Measurements from ENCODE around the gene FAM53B.

The FAM53B gene

DNA sequence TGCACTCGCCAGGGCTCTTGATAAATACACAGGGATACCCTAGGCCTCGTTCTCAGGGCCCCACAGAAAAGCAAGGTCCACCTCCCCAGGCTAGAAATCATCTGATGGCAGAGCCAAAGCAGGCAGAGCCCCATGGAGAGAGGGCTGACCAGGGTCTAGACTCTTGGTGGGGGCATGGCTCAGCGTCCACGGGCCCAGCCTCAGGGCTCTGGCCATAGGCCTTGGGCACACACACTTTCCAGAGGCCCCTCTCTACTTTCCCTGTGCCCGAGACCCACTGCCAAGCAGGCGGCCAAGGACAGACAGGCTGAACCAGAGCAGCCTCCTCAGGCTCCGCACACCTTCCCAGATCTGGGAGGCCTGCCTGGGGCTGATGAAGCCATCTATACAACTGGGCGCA lies 64.8 kb downstream of the FAM53B start:
- no peak for DNase-seq (ENCODE audit: low read depth, low spot score)

DNA sequence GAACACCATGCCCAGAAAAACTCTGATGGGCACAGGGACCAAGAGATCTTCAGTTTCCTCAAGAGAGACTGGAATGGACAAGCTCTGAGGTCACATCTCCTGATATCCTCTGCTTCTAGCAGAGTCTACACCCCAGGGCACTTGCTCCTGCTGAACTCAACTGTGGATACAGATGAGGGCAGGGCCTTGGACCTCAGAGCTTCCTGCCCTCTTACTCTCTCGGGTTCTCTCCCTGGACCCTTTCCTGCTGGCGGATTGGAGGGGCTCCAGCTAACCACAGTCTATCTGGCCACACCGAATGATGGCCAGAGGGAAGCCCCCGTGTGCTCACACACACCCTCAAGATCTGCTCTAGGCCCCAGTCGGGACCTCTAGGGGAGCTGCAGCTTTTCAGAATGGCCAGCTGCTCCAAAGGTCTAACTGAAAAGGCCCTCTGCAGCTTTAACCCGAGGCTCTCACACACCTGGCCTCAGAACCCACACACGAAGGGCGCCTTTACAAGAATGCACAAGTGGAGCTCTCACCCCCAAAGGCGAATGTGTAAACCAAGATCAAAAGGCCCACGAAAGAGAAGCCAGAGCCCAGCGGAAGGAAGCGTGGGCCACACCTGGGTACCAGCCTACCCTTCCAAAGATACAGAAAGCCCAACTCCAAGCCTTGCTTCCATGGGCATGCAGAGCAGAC lies 65.5 kb downstream of the FAM53B start:
- DNase-seq (ENCODE audit: low read depth, low spot score) = no peak

DNA sequence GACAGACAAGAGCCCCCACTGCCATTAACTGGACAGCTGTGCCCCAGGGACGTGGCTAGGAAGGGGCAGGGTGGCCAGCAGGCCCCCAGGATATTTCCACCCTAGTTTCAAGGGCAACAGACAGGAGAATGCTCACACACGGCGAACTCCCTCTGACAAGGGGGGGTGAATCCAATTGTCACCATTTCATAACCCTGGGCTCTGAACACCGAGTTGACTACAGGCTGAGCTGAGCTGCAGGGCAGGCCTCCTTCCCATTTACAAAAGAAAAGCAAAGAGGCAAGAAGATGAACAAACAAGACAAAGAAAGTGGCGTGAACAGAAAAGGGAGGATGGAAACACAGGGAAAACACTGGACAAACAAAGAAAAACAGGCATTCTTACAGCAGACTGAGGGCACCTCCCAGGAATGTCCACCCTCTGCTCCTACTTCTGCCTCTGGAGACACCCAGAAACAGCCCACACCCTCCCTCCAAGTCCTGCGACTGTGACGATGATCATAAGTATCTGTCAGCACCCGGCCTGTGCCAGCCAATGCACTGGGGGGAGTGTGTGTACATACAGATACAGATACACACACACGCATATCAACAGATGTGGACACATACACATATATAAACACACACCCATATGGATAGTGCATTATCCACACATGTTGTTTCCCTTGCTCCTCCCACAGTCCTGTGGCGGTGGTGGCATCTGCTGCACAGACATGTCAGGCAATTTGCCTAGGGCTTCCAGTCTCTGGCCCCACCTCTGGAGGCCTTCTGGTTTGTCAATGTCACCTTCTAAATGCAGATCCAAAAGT lies 66.2 kb downstream of the FAM53B start:
- no peak for DNase-seq (ENCODE audit: low read depth, low spot score)

DNA sequence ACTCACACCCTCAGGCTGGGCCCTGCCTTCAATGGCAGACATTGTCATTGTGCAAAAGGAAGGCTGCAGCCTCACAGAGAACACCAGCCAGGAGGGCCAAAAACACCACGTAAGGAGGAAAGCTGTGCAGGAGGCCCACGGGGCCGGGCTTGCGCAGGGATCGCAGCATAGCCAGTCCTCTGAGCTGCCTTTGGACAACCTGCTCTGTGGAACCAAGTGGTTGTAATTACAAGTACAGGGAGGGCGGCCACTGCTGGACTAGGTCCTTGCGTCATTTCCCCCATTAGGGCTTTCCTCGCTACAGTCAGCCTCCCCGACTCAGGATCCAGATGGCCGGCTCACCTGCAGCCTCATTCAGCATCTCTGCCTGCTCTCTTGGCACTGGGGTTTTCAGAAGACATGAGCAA lies 66.9 kb downstream of the FAM53B start:
- no peak for DNase-seq (ENCODE audit: low read depth, low spot score)

DNA sequence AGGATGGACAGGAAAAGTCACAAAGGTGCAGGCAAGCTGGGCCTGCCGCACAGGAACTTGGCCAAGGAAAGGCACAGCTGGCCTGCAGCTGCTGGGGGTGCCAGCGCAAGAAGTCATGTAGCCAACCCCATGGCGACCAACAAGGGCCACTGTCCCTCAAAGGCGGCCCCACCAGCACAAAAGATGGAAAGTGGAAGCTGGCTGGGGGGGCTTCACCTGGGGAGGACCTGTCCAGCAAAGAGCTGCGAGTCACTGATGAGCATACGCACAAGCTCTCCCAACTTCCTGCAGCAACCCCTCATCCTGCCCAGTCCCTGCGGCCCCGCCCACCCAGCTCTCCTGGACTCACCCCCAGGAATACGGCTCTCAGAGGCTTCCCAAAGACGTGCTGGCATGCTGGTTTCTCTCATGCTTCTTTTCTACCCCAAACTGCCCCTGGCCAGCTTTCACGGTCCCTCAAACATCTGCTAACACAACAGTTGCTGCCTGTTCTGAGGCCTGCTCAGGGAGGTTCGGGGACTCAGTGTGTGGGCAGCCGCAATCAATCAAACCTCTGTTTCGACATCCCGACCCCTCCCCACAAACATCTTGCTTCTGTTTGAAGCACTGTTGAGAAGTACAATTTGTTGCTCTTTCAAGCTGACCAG lies 67.6 kb downstream of the FAM53B start:
- no peak for DNase-seq (ENCODE audit: low read depth, low spot score)

DNA sequence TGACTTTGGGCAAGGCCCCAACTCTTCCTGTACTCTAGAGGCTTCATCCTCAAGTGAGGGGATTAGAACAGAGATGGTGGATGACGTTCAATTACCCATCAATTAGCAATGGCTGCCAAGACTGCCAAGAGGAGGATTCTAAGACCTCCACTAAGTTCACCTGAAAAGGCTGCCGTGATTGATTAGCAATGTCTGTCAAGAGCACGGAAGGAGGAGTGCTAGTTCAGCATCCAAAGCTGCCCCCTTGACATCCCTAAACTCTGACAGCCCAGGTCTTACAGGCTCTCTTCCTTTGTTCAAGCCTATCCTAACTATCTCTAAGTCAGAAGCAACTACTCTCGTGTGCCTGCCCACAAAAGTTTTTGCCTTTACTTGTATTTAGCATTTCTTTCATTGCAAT lies 68.4 kb downstream of the FAM53B start:
- DNase-seq (ENCODE audit: low read depth, low spot score) = no peak

DNA sequence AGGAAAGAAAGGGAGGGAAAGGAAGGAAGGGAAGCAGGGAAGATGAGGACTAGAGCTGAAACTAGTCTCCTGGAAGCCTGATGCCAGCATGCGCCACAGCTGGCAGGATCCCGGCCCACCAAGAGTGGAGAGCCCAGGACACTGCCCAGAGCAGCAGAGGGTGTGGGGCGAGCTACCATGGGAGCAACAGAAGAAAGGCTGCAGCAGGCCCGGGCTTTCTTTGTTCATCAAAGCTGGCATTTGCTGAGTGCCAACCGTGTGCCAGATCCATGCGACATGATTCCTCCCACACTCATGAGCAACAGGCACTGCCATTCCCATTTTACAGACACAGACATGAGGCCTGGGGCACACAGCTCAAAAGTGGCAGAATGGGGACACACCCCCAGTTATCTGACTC lies 68.9 kb downstream of the FAM53B start:
- no peak for DNase-seq (ENCODE audit: low read depth, low spot score)

DNA sequence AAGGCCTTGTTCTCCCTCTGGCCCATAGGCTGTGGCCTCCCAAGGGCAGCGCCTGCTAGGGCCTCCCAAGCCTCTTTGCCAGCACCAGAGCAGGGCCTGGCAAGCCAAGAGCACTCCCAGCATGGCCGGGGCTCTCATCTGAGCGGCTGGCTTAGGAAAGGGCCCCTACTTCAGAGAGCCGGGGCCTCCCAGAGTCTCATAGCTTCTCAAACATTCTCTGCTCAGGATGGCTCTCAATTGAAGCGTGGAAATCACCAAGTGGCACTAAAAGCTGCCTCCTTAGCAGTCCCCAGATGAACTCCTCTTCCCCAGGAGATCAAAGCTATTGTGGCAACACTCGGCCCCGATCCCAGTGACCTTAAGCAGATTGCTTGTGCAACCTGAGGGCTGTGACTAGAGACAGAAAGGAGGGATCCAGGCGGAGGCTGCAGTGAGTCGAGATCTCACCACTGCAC lies 69.4 kb downstream of the FAM53B start:
- DNase-seq (ENCODE audit: low read depth, low spot score) = no peak

DNA sequence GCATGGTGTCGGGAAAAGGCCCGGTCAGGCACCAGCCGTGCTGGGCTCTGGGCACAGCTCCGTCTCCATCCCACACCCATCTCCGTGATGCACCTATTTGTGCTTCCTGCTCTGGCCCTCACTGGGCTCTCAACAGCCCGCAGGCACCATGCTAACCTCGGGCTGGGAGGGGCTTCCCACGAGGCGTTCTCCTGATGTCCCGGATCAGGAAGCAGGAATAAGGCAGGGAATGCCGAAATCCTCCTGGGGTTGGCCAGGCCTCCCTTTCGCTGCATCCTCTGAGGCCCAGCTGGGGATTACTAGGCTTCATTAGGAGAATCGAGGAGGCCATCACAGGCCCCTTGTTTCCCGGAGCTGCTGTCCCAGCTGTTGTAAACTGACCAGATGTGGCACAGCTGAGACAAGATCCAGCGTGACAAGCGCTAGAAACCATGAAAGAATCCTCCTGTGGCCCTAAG lies 72.0 kb downstream of the FAM53B start:
- no peak for DNase-seq (ENCODE audit: low read depth, low spot score)

DNA sequence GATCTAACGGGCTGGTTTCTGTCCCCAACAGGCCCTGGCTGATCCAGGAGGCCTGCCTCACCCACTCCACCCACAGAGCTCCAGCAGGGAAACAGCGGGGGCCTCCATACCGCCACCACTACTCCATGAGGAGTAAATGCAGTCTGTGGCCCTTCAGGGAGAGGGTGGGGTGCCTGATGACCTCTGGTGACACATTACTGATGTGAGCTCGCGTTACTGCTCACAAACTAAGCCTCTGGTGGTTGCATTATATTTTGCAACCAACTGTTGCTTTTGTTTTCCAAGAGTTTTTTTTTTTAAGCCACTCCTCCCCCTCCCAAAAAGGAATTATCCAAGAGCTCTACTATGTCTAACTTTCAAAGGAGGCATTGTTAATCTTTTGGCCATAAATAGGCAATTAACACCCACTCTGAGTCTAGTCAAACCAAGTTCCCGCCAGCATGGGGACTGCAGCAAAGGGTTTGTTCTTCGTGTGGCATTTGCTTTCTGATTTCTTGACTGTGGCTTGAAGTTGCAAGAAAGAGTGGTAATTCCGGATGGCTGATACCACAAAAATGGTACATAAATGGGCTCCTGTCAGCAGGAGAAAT lies 72.6 kb downstream of the FAM53B start:
- DNase-seq (ENCODE audit: low read depth, low spot score) = no peak

DNA sequence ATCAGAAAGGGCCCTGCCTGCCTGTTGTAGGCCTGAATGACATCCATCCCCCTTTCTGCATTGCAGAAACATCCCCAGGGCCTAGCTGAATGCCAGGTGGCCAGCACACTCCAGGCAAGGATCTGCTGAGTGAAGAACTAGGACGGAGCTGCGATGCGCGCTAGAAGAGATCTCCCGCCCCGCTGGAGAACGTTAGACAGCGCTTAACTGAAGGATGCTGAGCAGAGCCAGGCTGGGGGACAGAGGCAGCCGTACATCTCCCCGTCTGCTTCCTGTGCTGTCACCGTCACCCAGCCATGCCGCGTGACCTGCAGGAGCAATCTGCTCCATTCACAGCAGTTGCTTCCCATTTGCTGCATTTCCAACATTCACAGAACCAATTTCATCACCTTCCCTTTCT lies 73.3 kb downstream of the FAM53B start:
- DNase-seq (ENCODE audit: low read depth, low spot score) = no peak

DNA sequence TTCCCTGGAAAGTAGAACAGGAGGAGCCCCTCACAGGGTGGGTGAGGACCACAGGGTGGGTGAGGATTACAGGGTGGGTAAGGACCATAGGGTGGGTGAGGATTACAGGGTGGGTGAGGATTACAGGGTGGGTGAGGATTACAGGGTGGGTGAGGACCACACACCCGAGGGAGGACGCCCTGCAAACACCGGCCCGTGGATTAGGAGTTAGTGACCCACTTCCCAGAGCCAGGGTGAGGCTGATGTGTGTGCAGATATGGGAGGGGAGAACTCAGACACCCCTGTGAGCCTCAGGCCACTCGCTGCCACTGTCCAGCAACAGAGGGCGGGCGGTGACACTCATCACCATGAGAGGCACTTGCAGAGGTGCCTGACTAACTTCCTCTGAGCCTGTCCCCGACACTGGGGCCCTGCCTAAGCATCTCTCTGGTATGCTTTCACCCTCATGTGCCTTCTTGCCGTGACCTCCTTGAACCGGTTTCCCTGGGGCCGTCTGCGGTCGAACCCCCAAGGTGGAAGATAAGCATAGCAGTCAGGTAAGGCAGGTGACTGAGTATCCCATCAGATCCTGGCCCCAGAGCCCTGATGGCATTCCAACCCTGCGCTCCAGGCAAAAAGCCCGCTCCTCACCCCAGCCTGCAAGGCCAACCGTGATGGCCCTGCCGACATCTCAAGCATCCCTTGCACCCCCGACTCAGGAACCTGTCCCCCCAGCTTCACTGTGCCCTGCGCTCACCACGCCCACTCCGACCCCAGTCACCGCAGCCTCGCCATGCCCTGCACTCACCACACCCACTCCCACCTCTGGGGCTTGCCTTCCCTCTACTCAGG lies 74.1 kb downstream of the FAM53B start:
- no peak for DNase-seq (ENCODE audit: low read depth, low spot score)

DNA sequence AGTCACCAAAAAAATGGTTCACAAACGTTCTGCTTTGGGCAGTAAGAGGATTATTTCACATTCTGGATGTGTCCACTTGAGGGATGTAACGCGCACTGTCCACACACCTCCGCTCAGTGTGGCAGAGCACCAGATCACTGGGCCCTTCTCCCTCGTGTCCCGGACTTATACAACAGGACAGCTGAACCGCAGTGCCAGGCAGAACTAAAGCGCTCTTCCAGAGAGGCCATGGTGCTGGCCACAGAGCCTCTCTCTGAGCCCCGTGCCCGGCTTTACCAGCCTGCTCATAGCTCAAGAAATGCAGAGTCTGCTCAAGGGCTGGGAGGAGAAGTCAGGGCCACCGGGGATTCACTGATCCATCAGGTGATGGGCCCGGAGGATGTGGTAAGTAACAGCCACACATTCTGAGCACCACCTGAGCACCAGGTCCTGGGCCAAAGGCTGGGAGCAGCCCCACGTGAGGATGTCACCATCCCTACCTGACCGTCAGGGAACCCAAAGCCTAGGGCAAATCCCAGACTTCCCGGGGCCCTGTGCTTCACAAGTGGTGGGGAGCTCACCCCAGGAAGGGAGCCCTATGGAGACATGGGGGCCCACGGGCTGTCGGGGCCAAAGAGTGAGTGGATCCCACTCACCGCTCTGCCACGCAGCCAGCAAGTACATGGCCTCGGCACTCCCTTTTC lies 74.9 kb downstream of the FAM53B start:
- DNase-seq (ENCODE audit: low read depth, low spot score) = no peak

DNA sequence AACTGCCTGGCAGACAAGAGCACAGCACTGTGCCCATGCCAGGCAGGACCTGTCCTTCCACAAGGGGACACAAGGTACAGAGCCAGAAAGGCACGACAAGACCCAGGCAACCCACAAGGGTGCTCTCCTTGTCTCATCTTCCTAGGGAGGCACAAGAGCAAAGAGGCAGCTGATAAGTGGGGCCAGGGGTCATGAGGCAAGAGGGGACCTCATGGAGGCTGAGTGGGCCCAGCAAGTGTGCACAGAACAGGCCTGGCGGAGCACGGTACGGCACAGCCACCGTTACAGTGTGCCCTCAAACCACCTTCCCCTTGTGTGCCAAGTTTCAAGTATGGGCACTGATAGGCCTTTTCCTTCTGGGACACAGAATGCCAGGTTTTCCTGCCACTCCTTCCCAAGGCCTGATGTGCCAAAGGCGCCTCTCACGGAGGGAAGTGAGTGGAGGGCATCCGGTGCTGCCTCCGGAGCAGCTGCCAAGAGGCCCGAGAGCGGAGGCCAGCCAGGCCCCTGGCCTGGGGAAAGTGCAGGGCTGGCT lies 75.6 kb downstream of the FAM53B start:
- no peak for DNase-seq (ENCODE audit: low read depth, low spot score)

DNA sequence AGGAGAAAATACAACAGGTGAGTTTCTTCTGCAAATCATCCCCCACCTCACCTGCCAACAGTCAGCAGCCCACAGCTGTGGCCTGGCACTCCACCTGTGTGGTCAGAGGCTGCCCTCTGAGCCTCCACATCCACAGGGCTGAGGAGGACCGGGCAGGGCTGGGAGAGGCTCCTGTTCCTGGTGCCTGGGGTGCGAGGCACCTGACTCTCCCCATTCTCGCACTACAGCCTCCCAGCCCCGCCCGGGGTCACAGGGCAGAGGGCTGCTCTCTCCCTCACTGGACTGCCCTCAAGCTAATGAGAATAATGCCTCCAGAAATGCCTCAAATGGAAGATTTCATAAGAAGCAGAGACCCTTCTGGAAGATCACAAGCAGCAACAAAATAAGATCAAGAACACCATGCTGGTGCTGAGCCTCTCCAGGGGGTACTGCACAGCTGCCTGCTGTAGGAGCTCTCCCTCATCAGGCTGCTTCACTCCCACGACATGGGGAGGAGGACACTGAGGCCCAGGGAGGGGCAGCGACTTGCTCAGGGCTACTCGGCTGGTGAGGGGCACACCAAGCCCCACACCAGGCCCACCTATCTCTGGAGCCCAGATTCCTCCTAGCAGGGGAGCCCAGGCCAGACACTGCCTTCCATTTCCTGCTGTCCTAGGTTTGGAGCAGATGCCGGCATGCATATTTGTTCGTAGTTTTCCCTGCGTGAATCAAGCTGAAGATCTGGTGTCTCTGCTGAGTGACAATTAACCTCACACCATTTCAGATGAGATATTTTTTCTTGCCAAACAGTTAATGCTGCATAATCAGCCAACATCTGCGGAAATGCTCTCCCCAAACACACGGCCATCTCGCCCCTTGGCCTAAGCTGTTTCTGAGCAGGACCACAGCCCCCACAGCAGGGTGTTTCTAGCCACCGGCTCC lies 76.5 kb downstream of the FAM53B start:
- no peak for DNase-seq (ENCODE audit: low read depth, low spot score)

DNA sequence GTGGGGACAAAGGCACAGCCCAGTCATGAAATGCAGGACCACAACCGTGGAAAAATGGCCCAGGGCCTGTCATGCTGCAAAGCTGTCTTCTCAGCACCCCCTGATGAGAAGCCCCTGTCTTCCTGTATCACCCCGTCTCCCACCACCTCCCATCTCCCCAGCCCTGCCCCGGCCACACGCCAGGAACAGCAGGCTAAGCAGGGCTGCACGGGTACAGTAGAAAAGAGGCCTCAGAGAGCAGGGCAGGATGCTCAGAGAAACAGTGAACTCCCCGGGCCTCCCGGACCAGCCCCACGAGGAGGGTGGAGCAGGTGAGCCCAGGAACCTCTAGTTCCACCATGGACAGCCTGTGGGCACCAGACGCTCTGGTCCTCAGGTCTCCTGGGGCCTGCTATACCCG lies 77.7 kb downstream of the FAM53B start:
- DNase-seq (ENCODE audit: low read depth, low spot score) = no peak

DNA sequence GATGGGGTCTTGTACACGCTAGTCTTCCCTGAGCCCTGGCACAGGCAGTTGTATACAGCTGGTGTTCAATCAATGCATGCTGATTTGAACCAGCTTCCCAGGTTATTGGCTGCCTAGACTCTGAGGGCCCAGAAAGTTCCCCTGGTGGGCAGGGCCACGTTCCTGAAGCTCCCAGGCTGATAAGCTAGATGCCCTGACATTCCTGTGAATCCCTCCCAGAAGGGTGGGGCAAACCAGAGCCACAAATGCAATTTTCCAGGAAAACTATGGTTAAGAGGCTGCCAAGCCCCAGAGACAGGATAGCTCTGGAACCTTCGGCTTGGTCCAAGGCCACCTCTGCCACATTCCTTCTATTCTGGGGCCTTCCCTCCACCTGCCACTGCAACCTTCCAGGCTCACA lies 78.2 kb downstream of the FAM53B start:
- no peak for DNase-seq (ENCODE audit: low read depth, low spot score)

DNA sequence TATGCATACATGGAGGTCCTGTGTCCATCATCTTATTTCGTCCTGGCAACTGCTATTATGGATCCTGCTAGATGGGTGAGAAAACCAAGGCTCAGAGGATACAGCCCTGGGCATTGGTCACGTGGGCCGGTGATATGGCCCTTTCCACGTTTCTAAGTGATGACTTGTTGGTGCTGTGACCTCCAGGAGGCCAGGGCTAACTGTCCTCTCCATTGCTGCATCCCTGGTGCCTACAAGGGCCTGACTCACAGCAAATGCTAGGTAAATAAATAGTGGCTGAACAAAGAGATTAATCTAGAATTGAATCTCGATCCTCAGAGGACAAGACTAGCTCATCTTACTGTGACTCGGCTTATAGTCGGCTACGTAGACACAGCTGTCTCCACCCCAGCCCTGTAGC lies 78.6 kb downstream of the FAM53B start:
- no peak for DNase-seq (ENCODE audit: low read depth, low spot score)

DNA sequence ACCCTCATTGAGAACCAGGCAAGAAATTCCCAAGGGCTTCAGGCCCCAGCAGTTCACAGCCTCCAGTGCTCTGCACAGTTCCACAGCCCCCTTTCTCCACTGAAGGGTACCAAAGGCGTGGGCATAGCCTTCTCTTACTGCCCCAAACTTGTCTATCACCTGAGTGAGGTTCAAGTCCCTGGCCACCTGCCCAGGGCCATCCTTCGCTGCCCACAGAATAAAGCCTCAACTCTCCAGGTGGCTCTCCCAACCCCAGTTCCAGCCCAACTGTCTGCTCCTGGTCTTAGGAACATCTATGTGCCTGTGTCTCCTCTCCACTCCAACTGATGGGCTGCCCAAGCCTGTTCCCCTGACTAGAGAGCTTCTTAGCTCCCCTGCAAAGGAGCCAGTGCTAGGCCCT lies 79.1 kb downstream of the FAM53B start:
- DNase-seq (ENCODE audit: low read depth, low spot score) = no peak
